OCI-LY3 (cell line): Measurements from ENCODE around the gene NR2E1.

ENCODE experiments used
- EZH2phosphoT487 ChIP-seq: fragments of 200-600 bp; shearing (Covaris generic); IDR thresholded peaks from 2 replicates; pipeline ENCODE4 v1.6.1; 2018; ENCODE audit warnings: antibody characterized with exemption, mixed run types, low read depth
- TF ChIP-seq, protein P1 (sequence below): fragments of 200-600, 300-600 bp; sonication (generic); IDR thresholded peaks from 2 replicates; pipeline ENCODE4 v1.5.1; 2014; ENCODE audit warnings: antibody characterized with exemption, low read length, low read depth

DNA sequence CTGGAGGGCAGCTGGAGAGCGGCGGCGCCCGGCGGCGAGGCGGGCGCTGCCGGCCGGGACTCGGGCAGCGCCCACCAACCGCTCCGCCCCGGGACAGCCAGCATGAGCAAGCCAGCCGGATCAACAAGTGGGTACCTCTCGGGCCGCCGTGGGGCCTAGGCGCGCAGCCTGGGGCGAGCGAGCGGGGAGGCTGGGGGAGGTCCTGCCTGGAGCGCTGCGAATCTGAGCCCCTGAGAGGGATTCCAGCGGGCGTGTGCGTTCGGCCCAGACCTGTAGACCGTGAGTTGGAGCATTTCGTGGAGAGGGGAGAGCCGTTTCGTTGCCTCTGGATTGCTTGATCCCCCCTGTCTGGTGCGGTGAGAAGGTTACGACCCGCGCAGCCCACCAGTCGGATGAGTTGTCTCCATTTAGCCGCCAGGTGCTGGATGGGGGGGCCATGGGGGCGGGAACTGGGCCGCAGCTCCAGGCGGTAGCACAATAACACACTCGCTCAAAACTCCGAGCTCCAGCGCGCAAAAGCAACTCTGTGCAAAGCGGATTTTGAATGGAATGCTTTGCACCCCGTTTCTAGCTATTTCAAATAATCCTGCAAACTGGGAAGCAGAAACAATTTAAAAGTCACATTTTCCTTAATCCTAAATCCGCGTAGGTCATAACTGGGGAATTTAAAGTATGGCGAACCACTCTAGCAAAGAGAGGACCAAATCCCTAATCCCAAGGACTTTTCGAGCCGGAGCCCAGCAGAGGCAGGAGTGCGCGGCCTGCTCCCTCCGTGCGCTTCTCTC is 1.0 kb downstream of the NR2E1 start:
- TF ChIP-seq, protein P1, sequence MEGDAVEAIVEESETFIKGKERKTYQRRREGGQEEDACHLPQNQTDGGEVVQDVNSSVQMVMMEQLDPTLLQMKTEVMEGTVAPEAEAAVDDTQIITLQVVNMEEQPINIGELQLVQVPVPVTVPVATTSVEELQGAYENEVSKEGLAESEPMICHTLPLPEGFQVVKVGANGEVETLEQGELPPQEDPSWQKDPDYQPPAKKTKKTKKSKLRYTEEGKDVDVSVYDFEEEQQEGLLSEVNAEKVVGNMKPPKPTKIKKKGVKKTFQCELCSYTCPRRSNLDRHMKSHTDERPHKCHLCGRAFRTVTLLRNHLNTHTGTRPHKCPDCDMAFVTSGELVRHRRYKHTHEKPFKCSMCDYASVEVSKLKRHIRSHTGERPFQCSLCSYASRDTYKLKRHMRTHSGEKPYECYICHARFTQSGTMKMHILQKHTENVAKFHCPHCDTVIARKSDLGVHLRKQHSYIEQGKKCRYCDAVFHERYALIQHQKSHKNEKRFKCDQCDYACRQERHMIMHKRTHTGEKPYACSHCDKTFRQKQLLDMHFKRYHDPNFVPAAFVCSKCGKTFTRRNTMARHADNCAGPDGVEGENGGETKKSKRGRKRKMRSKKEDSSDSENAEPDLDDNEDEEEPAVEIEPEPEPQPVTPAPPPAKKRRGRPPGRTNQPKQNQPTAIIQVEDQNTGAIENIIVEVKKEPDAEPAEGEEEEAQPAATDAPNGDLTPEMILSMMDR = no peak
- TF ChIP-seq EZH2phosphoT487 = no peak
